ENCODE results near the gene ADORA2A. TPM values are rescaled to one million over a fixed set of nuclear protein-coding genes. Genes with fewer than 3 reads are reported as not detected.

The ADORA2A gene
- total and polyA plus RNA-seq, 2 of the 13 experiments (the other 11 are each of a cell fraction or from before 2014, with no cell fraction given), result 3.3 to 5.0 TPM

DNA sequence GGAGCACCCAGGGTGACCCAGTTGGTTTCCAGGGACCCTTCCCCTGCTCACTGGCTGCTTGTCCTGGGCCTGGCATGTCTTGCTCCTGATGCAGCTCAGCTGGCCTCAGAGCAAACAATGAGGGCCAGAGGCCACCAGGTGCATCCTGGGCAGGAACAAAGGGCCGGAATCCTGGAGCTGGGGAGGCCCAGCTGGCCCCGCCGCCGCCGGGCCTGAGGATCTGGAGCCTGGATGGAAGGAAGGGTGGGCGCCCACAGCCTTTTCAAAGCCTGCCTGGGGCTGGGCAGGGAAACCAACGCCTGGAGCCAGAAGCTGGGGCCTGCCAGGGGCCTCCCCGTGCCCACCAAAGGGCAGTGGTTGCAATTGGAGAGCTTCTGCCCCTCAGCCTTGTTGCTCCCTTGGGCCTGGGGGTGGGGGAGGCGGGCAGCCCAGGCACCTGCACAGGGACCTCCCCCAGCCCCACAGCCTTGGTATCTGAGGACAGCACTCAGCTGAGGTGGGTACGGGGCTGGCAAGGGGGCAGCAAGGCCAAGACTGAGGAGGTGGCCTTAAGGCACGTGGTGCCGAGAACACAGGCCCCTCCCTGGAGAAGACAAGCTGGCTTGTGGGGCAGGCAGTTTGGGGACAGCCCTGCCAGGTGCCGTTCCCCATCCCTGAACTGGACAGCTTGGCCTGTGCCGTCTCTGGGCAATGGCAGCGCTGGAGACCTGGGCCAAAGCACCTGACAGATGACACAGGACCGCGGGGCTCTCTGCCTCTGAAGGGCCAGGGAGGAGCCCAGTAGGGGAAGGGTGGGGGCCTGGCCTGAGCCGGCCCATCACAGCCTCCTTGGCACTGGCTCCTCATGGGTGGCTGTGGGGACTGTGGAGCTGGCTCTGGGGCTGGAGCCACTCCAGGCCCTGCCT is 7.1 kb upstream of the ADORA2A start (continued):
- no peak for TF ChIP-seq ZNF333 (CRISPR knock-in tag; IDR thresholded peaks at IDR 0.05; ENCODE audit: borderline replicate concordance)
- TF ChIP-seq ZNF138 (CRISPR knock-in tag; IDR thresholded peaks at IDR 0.05; ENCODE audit: low read depth), result no peak
- TF ChIP-seq ZNF740 (CRISPR knock-in tag; IDR thresholded peaks at IDR 0.05), result no peak
- TF ChIP-seq ZNF720 (CRISPR knock-in tag; IDR thresholded peaks at IDR 0.05), result no peak
- no peak for TF ChIP-seq ZNF10 (CRISPR knock-in tag; IDR thresholded peaks at IDR 0.05; ENCODE audit: borderline replicate concordance, low read depth)
- no peak for TF ChIP-seq U2AF2 (IDR thresholded peaks at IDR 0.05; ENCODE audit: low read depth, low read length)
- TF ChIP-seq FIP1L1 (IDR thresholded peaks at IDR 0.05; ENCODE audit: borderline replicate concordance, insufficient read depth, low read depth, low read length), result no peak
- no peak for TF ChIP-seq CBX2 (IDR thresholded peaks at IDR 0.05; ENCODE audit: low read depth, low read length)
- TF ChIP-seq CBX2 (CRISPR knock-in tag; IDR thresholded peaks at IDR 0.05; ENCODE audit: low read depth), result no peak
- no peak for TF ChIP-seq SP1 (IDR thresholded peaks at IDR 0.05)
- TF ChIP-seq SP1 (CRISPR knock-in tag; IDR thresholded peaks at IDR 0.05), result no peak
- TF ChIP-seq, protein P1, sequence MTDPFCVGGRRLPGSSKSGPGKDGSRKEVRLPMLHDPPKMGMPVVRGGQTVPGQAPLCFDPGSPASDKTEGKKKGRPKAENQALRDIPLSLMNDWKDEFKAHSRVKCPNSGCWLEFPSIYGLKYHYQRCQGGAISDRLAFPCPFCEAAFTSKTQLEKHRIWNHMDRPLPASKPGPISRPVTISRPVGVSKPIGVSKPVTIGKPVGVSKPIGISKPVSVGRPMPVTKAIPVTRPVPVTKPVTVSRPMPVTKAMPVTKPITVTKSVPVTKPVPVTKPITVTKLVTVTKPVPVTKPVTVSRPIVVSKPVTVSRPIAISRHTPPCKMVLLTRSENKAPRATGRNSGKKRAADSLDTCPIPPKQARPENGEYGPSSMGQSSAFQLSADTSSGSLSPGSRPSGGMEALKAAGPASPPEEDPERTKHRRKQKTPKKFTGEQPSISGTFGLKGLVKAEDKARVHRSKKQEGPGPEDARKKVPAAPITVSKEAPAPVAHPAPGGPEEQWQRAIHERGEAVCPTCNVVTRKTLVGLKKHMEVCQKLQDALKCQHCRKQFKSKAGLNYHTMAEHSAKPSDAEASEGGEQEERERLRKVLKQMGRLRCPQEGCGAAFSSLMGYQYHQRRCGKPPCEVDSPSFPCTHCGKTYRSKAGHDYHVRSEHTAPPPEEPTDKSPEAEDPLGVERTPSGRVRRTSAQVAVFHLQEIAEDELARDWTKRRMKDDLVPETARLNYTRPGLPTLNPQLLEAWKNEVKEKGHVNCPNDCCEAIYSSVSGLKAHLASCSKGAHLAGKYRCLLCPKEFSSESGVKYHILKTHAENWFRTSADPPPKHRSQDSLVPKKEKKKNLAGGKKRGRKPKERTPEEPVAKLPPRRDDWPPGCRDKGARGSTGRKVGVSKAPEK (CRISPR knock-in tag; IDR thresholded peaks at IDR 0.05; ENCODE audit: borderline replicate concordance), result no peak
- peak; percentile 50; the same call in 1 of the 2 replicates for TF ChIP-seq ZNF598 (CRISPR knock-in tag; IDR thresholded peaks at IDR 0.05; ENCODE audit: borderline replicate concordance)
- TF ChIP-seq RORA (CRISPR knock-in tag; IDR thresholded peaks at IDR 0.05), result no peak
- no peak for TF ChIP-seq MTERF4 (CRISPR knock-in tag; IDR thresholded peaks at IDR 0.05)
- 0 out of 2 replicates have a peak, but pooled peaks have one; percentile 34 for TF ChIP-seq NRL (CRISPR knock-in tag; IDR thresholded peaks at IDR 0.05; ENCODE audit: borderline replicate concordance)
- no peak for TF ChIP-seq CENPT (CRISPR knock-in tag; IDR thresholded peaks at IDR 0.05; ENCODE audit: low read depth)
- TF ChIP-seq SMARCC2 (IDR thresholded peaks at IDR 0.05), result no peak
- TF ChIP-seq TERF1 (CRISPR knock-in tag; IDR thresholded peaks at IDR 0.05), result no peak
- no peak for TF ChIP-seq SMC3 (IDR thresholded peaks at IDR 0.05; ENCODE audit: low read length)

All from HepG2 (cell line).